ENCODE results near the gene LRMDA.

The LRMDA gene

GRCh38 chr10:75542084-75542483 lies 110.7 kb downstream of the LRMDA start:
- DNase-seq (ENCODE audit: low read depth), result no peak

DNA sequence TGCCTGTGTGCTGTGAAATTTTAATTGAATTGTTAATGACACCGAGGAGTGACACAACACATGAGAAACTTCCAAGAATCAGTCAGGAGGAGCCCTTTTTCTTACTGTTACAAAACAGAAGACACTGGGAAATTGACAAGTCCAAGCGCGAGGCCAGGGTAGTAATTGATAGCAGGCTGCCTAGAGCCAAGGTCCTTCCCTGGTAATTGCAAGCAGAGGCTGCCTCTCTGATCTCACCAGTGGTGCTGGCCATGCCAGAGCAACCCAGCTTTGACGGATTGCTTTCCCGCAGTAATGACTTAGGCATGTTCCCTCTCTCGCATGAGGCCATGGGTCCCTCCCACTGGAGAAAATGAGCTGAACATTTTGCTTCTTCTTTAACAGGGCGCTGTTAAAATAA lies 111.5 kb downstream of the LRMDA start:
- DNase-seq (ENCODE audit: low read depth), result no peak

GRCh38 chr10:75544386-75544785 lies 113.0 kb downstream of the LRMDA start:
- DNase-seq (ENCODE audit: low read depth), result no peak

GRCh38 chr10:75544993-75545706 lies 113.7 kb downstream of the LRMDA start:
- no peak for DNase-seq (ENCODE audit: low read depth)

GRCh38 chr10:75546004-75546403 lies 114.6 kb downstream of the LRMDA start:
- DNase-seq (ENCODE audit: low read depth), result no peak

GRCh38 chr10:75547391-75548298 lies 116.2 kb downstream of the LRMDA start:
- DNase-seq (ENCODE audit: low read depth), result no peak

DNA sequence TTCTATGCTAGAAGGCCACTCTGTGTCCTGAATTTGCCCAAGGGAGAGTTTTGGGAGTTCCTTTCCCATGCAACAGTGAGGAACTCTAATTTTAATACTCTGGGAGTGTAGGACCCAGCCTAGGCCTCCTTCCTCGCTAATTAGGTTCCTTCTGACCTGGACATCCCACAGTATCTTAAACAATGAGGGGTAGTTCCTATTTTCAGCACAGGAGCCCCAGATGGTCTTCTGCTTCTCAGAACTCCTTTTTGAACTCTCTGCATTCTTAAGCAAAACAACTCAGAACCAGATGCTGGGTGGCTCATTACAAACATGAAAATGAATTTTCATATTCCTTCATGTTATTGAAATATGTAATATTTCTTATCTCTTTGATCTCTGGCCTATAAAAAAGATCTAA lies 116.9 kb downstream of the LRMDA start:
- no peak for DNase-seq (ENCODE audit: low read depth)

DNA sequence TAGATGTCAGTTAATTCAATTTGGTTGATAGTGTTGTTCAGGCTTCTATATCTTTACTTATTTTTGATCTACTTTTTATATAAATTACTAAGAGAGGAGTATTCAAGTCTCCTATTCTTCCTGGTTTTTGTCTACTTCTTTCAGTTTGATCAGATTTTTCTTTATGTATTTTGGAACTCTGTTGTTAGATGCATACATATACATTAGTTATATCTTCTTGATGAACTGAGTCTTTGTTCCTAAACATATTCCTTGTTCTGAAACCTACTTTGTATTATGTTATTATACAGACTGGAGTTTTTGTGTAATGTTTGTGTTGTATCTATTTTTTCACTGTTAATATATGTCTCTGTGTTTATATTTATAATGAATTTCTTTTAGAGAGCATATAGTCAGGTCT lies 118.8 kb downstream of the LRMDA start:
- no peak for DNase-seq (ENCODE audit: low read depth)

DNA sequence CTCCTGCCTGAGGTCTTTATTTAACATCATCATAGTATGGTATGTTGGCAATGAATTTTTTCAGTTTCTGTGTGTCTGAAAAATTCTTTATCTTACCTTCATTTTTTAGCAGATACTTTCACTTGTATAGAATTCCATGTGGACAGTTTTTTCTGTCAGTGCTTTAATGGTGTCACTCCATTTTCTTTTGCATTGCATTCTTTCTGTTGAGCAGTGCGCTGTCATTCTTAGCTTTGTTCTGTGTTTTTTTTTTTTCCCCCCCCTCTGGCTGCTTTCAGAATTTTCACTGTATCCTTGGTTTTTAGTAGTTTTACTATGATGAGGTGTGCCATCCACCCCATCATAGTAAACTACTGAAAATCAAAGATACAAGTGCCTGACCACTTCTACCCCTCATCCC lies 120.7 kb downstream of the LRMDA start:
- no peak for DNase-seq (ENCODE audit: low read depth)

DNA sequence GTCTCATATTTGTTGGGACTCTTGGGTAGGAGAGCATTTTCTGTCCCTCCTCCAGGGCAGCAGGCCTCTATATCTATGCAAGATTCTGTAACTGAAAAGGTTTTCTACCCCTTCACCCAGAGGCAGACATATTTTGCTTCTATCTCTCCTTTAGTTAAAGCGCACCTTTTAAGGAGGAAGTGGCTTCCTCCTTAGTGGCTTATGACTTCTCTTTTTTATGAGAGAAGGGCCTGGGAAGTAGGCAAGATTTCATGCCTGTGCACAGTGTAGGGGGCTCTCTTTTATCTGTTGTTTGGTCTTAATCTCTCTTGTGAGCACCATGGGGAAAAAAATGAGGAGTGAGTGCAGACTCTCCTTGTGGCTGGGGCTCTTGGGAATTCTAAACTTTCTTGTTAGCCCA lies 122.1 kb downstream of the LRMDA start:
- no peak for DNase-seq (ENCODE audit: low read depth)

GRCh38 chr10:75555323-75555722 lies 123.9 kb downstream of the LRMDA start:
- DNase-seq (ENCODE audit: low read depth), result no peak

DNA sequence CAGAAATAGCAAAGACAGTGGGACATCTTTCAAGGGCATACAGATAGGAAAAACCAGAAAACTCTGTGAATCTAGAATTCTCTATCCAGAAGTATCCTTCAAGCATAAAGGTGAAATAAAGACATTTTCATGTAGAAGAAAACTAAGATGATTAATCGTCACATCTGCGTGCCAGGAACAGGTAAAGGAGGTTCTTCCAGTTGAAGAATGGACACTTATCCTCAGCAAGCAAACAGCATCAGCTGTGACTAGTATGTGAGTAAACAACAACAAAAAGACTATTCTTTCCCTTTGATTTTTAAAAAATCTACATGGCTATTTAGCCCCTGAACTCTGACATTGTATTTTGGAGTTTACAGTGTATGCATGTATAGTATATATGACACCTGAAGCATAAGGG lies 124.9 kb downstream of the LRMDA start:
- DNase-seq (ENCODE audit: low read depth), result no peak

DNA sequence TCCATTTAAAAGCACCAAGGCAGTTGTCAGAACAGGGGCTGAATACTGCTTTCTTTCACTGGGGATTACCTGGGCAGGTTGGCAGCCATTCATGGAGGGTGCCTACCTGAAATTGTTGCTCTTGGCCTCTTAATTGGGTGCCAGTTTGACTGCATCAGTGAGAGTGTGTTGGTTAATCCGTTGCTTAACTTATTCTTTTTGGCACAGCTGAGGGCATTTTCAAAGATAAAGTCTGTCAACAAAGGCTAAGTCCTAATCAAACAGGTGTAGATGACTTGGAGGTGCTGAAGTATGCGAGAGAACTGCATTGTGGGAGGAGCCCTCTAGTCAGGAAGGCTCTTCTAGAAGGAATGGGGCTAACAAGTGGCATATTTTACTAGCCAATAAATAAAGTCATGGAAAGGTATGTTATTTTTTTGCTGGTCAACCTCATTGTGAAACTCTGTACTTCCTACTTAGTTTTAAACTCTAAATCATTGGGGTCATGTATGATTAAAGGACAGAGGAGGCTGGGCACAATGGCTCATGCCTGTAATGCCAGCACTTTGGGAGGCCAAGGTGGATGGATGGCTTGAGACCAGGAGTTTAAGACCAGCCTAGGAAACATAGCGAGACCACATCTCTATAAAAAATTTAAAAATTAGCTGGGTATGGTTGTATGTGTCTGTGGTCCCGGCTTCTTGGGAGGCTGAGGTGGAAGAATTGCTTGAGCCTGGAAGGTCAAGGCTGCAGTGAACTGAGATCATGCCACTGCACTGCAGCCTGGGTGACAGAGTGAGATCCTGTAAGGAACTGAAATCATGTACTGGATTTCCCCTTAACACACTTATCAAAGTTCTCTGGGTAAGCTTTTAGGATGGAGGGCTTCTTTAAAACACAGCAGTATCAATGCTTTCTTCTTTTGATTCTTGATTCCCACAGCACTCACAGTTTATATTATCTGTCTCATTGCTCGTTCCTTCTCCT lies 134.1 kb downstream of the LRMDA start:
- DNase-seq (ENCODE audit: low read depth), result no peak

DNA sequence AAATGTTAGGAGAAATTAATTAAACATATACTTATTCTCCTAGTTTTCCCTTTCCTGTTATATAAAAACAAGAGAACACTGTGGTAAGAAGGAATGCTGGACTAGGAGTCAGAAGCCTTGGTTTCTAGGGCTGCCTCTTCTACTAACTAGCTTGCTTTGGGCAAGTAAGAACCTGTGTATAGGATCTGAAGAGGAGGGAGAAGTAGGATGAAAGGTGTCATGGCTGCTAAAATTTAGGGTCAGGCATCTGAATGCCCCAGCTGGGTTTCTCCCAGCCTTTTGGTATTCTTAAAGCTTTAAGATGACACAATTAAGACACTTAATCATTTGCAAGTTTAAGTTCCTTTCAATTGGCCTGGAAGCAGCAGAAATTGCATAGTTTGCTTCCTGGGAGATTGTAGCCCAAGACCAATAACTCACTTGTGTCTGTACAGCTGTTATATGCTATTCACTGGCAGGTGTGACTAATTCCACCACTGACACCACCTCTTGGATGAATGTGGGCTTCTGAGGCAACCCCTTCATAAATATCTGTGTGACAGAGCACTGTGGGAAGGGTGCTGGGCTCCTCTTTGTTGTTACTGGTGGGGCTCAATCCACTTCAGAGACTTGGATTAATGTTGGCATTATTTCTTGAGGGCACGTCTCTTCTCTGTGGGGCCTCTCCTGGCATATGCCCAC lies 137.2 kb downstream of the LRMDA start:
- DNase-seq (ENCODE audit: low read depth), result no peak

GRCh38 chr10:75569506-75569905 lies 138.1 kb downstream of the LRMDA start:
- DNase-seq (ENCODE audit: low read depth), result no peak

DNA sequence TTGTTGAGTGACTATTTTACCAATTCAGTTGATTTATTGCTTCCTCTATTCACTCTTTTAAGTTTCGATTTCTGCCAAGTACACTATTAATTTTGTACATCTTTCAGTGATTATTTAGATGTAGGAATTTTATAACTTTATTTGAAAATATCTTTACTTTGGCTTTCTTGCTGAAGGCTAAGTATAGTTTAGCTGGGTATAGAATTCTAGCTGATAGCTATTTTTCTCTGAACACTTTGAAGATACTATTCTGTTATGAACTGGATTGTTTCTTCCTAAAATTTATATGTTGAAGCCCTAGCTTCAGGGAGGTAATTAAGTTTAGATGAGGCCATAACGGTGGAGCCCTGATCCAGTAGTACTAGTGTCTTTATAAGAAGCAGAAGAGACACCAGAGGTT lies 141.1 kb downstream of the LRMDA start:
- DNase-seq (ENCODE audit: low read depth), result no peak

GRCh38 chr10:75575940-75576339 lies 144.5 kb downstream of the LRMDA start:
- no peak for DNase-seq (ENCODE audit: low read depth)

GRCh38 chr10:75582102-75582501 lies 150.7 kb downstream of the LRMDA start:
- DNase-seq (ENCODE audit: low read depth), result no peak

DNA sequence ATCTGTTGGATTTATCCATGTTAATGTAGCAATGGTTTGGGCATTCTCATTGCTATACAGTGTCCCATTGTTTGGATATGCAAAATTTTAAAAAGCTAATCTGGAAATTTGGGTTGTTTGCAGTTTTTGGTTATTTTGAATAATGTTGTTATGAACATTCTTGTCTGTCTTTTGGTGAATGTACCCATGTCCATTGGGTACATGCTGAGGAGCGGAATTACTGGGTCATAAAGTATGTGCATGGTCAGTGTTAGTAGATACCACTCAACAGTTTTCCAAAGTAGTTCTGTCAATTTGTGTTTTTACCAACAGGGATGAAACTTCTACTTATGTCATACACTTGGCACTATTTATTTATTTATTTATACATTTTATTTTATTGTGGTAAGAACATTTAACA lies 153.9 kb downstream of the LRMDA start:
- no peak for DNase-seq (ENCODE audit: low read depth)

GRCh38 chr10:75586814-75587213 lies 155.4 kb downstream of the LRMDA start:
- no peak for DNase-seq (ENCODE audit: low read depth)

- no peak for DNase-seq (ENCODE audit: low read depth)
Measured at GRCh38 chr10:75588031-75588430, 156.6 kb downstream of the LRMDA start.

Data from activated T-helper 9 cell treated with anti-CD3 and anti-CD28 coated beads, Interleukin-2, amount 50 U/mL, for 16 hours (primary cell).